GF-D8 (cell line): ENCODE results near the gene TMEM242.

Experiments used
- DNase-seq: peaks from one replicate; lab custom pipeline; 2025; lab: John Stamatoyannopoulos, UW

The TMEM242 gene

DNA sequence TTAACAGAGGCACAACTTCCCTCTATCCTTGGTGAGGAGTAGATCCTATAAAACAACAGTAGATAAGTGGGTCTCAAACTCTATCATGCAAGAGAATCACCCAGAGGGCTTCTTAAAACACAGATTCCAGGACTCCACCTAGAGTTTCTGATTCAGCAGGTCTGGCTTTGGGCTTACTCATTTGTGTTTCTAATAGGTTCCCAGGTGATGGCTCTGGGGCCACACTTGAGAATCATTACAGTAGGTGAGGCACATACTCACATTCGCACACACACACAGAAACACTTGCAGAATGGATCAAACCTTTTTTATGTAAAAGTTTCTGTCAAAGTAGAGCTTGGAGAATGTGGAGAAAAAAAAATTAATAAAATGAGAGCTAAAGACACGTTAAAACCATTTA, 52.4 kb downstream of the TMEM242 start:
- DNase-seq: no peak

DNA sequence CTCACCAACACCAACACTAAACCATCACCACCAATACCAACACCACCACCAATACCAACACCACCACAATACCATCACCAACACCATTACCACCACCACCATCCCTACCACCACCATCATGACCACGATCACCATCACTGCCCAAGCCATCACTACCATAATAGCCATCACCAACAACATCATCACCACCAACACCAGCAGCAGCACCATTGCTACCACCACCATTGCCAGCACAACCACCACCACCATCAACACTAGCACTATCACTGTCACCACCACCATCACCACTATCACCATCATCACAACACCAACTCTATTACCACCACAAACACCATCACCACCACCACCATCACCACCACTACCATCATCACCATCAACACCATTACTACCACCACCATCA, 53.0 kb downstream of the TMEM242 start:
- DNase-seq: no peak

DNA sequence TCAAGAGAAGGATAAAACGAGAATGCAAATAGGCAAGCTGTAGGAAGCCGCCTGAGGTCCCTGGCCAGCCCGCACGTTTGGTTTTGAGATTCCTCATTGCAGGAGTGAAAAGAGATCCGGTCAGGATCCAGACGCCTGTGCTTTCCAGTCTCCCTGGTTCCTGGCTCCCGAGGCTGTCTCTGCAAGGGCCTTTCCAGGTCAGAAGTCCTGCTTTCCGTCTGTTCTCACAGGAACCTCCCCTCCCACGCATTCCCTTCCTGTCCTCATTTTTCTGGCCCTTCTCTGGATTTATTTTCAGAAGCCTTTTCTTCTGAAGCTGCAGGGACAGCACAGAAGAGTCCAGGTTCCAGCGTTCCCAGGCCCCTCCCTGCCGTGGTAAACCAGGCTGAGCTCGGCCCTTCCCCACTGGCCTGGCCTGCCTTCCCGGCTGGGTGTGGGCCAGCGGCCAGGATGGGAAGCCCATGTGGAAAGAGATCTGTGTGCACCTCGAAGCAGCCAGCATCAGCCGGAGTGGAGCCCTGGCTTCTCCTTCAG, 54.0 kb downstream of the TMEM242 start:
- DNase-seq: no peak

DNA sequence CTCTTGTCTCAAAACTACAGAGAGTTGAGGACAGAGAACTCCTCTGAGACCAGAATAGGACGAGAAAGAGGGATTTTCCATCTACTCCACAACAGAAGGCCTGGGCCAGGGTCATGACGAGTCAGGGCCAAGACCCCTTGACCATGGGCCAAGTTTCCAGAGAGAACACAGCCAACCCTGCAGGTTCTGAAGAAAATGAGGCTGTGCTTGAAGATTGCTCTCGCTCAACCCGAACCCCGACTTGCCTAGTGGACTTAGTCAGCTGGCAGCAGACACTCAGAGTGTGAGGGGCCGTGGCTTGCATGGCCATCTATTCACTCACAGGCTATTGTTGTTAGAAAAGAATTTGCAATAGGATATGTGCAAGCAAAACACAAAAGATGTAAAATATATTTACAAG, 54.5 kb downstream of the TMEM242 start:
- DNase-seq: no peak

DNA sequence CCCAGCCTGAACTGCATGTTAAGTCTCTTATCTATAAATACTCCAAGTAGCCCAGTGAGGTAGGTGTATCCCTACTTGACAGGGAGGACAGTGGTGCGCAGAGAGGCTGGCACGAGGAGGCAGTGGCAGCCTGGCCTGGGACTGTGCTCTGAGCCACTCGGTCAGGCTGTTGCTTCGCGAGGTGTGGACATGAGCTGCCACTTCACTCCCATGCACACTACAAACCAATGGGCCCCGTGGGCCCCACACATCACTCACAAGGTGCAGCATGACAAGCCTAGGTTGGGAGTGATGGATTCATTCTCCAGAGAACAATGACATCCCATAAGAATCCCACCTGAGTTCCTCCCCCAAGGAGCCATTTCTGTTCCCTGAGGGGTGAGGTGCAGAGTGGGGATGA, 54.9 kb downstream of the TMEM242 start:
- DNase-seq: no peak

DNA sequence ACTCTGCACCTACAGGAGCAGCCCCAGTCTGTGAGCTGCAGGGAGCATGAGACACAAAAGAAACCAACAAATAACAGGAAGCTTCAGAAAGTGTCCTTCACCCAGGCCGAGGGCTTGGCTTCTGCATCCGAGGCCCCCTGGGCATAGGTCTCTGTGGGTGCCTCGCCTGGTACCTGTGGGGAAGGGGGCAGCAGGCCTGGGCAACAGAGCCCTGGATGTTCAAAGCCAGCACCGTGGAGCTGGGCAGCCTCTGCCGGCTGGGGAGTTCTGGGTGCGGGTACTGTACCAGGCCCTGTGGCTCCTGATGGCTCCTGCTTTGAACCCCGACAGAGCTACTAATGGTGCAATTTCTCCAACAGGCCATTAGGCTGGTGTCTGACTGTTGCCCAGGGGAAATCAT, 55.7 kb downstream of the TMEM242 start:
- DNase-seq: no peak

DNA sequence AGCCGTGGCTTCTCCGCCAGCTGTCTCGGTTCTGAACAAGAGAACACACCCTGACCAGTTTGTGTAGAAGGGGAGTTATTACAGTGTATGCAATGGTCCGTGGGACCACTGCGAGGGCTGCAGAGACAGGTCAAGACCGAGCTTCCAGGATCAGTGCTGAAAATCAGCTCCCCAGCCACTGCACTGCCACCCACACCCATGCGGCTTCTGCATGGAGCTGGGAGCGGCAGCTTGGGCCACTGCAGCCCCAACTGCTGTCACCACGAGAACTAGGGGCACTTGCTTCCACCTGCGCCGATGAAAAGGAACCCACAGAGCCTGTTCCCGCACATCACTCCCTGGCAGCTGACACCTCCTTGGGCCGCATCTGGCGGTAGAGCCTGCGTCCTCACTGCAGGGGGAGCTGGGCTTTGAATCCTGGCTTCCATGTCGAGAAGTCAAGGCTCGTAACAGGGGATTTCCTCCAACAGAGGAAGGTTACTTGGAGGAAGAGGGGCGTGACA, 56.2 kb downstream of the TMEM242 start:
- no peak for DNase-seq

DNA sequence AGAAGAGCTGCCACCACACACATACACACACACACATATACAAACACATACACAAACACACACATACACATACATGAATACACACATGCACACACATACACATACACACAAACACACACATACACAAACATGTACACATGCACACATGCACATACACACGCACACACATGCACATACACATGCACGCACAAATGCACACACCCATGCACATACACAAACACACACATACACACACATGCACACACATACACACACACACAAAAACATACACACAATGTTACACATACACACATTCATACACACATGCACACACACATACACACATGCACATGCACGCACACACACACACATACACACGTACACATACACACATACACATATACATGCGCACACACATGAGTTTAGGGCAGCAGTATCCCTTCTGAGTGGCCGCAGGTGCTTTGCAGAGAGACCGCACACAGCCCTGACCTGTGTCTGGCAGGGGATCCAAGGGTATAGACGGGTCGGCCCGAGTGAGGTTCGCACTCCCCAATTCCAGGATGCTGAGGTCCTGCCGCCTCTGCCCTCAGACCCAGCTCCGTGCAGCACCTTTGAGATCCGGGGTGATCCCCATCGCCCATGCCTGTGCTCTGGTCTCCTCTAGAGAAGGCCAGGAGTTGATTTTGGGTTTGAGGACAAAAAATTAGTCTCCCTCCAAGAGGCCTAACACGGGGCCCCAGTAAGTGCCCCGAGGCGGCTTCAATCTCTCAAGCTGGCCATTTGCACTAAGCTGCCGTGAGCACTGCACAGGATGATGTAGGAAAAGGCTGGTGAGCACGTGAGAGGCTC, 56.8 kb downstream of the TMEM242 start:
- no peak for DNase-seq

DNA sequence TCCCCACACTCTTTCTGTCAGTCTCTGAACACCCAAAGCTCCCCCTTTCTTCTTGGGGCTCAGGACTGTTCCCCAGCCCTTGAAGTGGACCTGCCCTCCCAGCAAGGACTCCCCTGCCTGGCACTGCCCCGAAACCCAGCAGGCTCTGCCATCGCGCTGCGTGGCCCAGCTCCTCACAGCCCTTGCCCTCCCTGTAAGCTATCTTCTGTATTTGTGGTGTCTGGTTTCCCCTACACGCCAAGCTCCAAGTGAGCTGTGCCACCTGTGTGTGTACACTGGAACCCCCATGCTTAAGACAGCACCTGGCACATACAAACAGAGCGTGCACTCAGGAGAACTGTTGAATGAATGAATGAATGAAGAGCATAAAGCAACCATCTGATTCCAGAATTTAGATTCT, 57.7 kb downstream of the TMEM242 start:
- no peak for DNase-seq

DNA sequence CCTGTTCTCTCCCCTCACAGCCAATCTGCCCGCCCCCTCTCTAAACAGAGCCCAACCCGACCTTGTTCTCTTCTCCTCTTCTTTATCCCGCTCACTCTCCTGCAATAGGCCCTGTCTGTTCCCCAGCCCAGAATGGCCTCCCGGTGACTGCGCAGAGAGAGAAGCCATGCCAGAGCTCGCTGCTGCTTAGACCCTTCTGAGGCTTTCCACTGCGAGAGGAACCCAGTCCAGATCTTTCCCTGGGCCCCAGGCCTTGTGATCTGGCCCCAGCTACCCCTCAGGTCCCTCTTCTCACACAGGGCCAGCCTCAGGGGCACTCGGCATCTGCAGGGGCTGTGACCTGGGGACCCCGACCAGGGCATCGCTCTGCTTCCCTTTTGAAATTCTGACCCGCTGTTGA, 58.1 kb downstream of the TMEM242 start:
- DNase-seq: no peak

DNA sequence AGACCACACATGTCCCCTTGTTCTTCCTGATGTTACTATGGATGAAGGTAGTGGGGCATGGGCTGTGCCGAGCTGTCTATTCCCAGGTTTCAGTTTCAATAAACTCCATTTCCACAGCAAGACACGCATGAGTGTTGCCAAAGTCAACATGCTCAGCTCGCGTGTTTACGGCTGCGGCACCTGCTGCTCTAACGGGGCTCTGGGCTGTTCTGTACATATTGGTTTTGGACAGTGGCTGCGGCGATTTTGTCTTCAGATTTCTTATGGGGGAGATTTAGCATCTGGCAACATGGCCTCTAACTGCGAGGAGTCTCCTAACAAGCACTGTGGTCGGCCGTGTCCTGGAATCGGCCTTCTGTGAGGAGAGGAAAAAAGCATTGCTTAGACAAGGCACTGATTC, 58.6 kb downstream of the TMEM242 start:
- no peak for DNase-seq

DNA sequence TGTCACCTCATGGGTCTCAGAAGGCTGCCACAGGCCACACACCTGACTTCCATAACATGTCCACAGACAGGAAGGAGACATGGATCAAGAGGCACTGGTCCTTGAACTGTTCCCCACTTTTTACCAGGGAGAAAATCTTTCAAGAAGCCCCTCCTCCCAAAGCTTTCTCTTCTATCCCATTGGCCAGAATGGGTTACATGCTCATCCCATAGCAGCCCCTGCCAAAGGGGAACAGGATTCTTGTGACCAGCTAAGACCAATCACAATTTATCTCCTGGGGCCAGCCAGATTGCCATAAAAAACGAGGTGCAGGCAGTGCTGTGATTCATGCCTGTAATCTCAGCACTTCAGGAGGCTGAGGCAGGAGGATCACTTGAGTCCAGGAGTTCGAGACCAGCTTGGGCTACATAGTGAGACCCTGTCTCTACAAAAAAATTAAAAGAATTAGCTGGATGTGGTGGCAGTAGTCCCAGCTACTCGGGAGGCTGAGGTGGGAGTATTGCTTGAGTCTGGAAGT, 59.4 kb downstream of the TMEM242 start:
- DNase-seq: no peak

DNA sequence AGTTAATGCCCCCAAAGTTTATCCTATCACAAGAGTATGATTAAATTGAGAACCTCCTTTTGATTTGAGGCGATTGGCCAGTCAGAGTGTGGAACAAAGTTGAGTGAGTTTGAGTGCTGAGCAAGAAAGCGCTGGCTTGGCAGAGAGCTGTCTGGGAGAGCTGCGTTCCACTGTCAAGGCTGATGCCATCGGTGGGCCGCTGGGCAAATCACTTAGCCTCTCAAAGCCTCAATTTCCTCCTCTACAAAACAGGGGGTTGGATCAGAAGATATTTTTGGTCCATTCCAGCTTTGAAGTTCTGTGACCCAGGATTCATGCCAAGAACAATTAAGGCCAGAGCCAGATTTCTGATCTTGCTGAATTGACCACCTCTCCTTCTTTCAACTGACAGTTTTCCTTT, 60.2 kb downstream of the TMEM242 start:
- DNase-seq: no peak

DNA sequence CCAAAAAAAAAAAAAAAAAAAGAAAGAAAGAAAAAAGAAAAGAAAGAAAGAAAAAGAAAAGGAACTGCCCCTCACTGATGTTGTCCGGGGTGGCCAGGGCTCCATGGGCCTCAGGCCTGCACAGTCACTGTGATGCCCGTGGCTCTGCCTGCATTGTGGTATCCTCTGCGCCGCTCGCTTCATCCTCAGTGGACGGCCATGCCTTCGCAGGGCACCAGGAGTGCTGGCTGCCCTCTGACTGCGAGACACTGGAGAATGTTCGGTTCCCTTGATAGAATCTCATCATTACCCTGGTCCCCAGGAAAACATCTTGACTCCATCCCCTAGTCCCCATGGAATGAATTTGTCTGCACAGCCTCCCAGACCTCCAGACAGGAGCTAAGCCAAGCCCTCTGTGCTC, 61.7 kb downstream of the TMEM242 start:
- DNase-seq: no peak

DNA sequence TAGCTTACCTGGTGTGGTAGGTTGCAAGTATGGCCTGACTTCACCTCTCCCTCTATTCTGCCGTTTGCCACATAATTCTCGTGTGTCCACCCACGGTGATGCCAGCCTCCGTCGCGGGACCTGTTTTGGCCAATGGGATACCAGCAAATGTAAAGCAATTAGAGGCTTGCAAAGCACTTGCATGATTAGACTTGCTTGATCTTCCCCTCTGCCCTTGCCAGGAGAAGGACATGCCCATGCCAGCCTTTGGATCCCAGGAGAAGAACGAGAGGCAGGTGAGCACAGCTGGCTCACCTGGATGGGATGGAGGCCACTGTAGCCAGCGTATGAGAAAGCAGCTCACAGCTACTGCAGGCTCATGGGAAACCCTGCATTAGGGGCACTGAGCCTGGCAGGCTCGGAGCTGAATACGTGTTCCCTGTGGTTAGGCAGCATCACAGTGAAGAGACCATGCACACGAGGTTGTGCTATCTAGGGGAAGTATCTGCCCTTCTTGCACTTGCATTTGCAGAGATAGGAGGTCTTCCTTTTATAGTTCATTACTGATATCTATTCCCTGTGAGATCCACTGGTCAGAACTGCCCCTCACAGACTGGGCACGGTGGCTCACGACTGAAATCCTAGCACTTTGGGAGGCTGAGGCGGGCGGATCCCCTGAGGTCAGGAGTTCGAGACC, 62.4 kb downstream of the TMEM242 start:
- DNase-seq: no peak

DNA sequence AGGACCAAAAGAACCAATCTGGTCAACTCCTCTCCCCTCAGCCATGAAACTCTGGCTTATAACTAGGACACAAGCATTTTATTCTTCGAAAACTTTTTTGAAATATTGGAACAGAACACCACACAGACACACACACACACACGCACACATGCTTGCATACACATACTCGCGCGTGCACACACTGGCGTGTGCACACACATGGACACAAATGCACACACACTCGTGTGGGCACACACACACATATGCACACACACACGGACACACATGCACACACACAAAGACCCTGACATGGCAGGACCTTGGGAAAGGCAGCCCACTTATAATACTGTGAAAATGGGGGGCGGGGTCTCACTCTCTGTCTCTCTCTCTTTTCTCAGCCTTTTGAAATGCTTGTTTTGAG, 63.9 kb downstream of the TMEM242 start:
- no peak for DNase-seq

DNA sequence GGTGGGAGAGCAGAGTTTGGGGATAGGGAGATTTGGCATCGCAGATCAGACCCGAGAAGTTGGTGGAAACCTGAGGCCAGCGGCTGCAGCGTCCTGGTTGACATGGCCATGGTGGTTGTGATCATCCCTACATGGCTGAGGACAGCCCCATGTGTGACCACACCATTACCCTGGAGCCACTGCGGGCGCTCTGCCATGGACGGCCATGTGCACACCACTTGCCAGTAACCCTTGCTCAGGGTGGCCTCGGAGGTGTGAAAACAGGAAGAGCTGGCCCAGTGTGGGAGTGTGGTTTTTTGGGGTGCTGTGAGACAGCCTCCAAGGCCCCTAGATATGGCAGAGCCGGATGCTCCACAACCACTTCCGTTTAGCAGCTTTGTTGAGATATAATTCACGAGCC, 64.4 kb downstream of the TMEM242 start:
- DNase-seq: no peak

DNA sequence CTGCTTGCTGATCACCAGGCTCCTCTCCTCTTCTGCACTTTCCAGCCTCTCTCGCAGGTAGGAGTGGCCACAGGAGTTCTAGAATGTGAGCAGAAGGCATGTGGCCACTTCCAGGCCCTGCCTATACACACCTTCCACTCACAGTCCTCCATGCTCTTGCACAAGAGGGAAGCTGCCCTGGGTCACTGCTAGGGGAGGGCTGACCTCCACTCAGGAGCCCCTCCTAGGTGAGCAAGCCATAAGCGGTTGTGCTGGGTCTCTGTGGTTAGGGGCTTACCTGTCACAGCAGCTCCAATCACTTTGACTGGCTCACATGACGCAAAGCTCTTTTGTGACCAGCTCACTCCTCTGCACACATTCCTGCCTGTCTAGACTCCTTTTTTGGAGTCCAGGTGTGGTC, 68.2 kb downstream of the TMEM242 start:
- DNase-seq: no peak

DNA sequence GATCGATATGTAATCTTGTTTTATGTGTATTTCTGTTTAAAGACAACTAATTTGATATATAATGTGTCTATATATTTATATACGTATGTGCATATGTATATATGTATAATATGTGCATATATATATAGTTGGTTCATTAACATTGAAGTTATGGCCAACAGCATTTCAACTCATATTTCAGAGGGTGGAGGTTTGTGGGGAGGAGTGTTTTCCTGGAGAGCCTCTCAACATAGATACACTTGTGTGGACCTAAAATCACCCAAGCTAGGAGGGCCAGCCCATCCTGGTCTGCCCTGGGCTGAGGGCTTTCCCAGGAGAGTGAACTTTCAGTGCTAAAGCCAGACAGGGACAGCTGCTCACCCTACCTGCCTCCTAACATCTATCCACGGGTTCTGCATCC, 68.8 kb downstream of the TMEM242 start:
- no peak for DNase-seq

DNA sequence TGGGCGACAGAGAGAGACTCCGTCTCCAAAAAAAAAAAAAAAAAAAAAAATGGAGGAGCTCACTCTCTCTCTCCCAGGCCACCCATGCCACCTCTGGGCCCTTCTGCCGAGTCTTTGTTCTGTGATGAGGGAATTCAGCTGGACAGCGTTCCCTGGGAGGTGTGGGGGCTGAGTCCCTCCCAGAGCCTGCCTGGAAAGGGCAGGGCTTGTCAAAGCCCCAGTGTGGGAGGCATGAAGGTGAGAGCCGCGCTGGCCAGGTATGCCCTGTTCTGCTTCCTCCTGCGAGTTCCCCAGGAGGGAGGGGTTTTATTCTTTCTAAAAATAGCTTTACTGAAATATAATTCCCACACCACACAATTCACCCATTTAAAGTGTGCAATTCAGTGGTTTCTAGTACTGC, 69.6 kb downstream of the TMEM242 start:
- DNase-seq: no peak

DNA sequence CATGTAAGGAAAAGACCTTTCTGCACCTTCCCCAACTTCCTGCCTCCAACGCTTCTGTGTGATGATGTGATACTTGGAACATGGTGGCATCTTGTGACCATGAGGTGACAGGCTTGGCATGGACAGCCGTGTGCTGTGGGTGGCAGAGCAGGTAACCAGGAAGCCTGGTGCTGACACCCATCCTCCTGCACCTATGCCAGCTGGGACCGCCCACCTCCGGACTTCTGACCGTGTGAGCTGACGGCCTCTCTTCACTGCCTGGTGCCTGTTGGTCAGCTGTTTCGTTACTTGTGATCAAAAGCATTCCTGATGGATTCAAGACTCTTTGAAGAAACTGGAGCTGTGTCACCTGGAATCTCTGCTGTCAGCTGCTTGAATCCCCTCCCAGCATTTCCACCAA, 70.3 kb downstream of the TMEM242 start:
- DNase-seq: no peak

DNA sequence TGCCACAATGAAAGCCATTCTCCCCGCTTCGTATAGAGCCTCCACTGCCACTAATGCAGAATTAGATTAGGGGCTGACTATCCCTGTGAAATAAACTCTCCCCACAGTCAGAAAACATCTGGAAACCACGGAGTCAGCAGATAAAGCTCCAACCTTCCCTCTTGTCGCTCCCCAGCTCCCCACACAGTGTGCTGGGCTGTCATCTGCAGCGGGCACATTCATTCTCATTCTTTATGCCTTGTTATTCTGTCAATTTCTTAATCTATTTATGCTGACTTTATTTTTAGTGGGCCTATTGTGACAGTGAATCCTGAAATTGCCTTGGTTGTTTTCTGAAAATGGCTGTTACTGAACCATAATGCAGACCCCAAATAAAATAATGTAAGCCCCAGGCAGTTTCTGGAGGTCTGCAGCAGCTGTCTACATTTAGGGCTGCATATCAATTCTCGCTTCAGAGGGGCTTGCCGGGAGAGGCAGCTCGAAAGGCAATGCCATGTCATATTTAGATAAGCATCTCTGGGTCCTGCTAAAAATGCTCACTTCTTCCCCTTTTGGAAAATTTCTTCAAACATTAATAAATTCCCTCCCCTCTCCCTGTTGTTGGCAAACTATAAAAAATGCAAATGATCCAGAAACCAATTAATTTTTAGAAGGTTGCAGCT, 71.6 kb downstream of the TMEM242 start:
- no peak for DNase-seq

DNA sequence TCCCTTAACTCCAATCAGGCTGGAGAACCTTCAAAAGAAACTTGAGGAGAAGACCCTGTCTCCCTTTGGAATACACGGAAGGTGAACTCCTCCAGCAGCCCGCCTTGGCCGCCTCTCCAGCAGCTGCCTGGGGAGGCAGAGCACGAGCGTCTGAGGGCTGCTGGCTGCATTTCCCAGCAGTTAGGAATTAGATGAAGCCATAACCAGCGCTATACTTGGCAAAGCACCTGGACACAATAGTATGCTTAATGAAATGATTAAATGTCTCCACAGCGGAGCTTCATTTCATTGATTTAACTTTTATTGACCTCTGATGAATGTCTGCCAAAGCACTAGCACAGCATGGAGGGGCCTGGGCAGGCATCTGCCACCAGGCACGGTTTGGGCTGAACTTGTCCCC, 73.5 kb downstream of the TMEM242 start:
- DNase-seq: no peak
